Fibroblast of lung (primary cell): ENCODE data around the gene UBTFL1.
"Not testable (repeated sequence)": the region's sequence is repeated elsewhere in the genome, so short reads cannot be mapped to it uniquely, and the experiment has no call there.

ENCODE experiments used
- EZH2 ChIP-seq: IDR thresholded peaks from 2 replicates; pipeline ENCODE4 v1.5.1; 2012; ENCODE audit warnings: low read length, control low read depth, mild to moderate bottlenecking; ENCODE audit errors: missing control alignments
- TF ChIP-seq, protein P1 (sequence below), 2 donors: IDR thresholded peaks in 1 of 2; conservative IDR thresholded peaks in 1 of 2; 1 replicate in 1 of 2; 2 replicates in 1 of 2; pipeline ENCODE4 v1.5.1; 2011 to 2012; ENCODE audit warnings: low read length in 2 of 2, control low read depth in 1 of 2, inconsistent platforms in 1 of 2, low read depth in 1 of 2, mild to moderate bottlenecking in 1 of 2

DNA sequence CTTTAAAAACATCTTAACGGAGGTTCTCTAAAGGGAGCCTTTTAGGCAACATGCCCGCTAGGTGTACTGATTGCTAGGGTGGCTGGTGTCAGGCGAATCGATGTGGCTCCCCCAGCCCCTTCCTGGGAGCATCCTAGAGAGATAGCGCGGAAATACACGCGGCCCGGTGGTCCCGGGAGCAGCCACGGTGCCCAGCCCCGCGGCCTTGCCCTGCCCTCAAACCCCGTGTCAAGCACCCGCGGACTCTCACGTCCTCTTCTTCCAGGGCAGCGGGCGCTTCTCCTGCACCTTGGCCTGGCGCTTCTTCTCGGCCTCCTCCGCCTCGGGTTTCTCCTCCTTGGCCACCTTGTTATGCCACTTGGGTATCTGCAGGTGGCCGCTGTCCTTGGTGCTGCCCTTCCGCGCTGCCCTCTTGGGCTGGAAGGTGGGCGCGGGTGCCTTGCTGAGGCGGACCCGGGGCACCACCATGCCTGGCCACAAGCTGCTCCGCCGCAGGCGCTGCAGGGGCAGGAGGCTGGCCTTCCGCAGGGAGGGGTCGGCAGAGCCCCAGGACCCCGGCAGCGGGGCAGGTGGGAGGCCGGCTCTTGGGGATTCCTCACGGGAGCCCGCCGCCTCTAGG lies 34.0 kb upstream of the UBTFL1 start:
- TF ChIP-seq, protein P1, sequence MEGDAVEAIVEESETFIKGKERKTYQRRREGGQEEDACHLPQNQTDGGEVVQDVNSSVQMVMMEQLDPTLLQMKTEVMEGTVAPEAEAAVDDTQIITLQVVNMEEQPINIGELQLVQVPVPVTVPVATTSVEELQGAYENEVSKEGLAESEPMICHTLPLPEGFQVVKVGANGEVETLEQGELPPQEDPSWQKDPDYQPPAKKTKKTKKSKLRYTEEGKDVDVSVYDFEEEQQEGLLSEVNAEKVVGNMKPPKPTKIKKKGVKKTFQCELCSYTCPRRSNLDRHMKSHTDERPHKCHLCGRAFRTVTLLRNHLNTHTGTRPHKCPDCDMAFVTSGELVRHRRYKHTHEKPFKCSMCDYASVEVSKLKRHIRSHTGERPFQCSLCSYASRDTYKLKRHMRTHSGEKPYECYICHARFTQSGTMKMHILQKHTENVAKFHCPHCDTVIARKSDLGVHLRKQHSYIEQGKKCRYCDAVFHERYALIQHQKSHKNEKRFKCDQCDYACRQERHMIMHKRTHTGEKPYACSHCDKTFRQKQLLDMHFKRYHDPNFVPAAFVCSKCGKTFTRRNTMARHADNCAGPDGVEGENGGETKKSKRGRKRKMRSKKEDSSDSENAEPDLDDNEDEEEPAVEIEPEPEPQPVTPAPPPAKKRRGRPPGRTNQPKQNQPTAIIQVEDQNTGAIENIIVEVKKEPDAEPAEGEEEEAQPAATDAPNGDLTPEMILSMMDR (conservative IDR thresholded peaks at IDR 0.05 in 1 of 2, IDR thresholded peaks at IDR 0.05 in 1 of 2; ENCODE audit: low read depth in 1 of 2, low read length in 2 of 2) = not testable (repeated sequence)
- not testable (repeated sequence) for TF ChIP-seq EZH2
